ENCODE results near the gene C1QTNF4.
A peak's percentile ranks its signal among the peaks of the same experiment; 100 is the strongest.
"Not testable (repeated sequence)": the region's sequence is repeated elsewhere in the genome, so short reads cannot be mapped to it uniquely, and the experiment has no call there.

C1QTNF4 gene

GRCh38 chr11:47593934-47594855 is at the start of gene C1QTNF4:
C1QTNF4 (minus strand) TSS chr11:47594411; CDS start chr11:47590810, 3,601 bp downstream.
- Histone ChIP-seq H3K4me3 (ENCODE audit: low read depth in 1 of 2, low read length in 2 of 2) (no peak within 1 kb of the TSS), H3K4me2 (ENCODE audit: insufficient read depth, low read length) (no peak within 1 kb of the TSS), H4K20me1 (ENCODE audit: insufficient read depth, low read length) (no peaks in the 10 kb centered on the region), H3K79me2 (ENCODE audit: insufficient read depth, low read length) (no peaks in the 10 kb centered on the region), H3K4me1 (ENCODE audit: insufficient read depth, low read length) (no peaks in the 10 kb centered on the region), H2AFZ (ENCODE audit: low read depth, low read length) (no peak within 1 kb of the TSS), H3K36me3 (ENCODE audit: insufficient read depth, low read length) (no peaks in the 10 kb centered on the region), H3K9ac (ENCODE audit: low read depth, low read length) (no peak within 1 kb of the TSS), H3K27me3 (ENCODE audit: insufficient read depth, low read length, poor library complexity) (no peaks in the 10 kb centered on the region), H3K27ac (ENCODE audit: low read length) (no peak within 1 kb of the TSS), H3K9me3 (ENCODE audit: insufficient read depth, low read length, severe bottlenecking) (no peaks in the 10 kb centered on the region)
- ATAC-seq (ENCODE audit: insufficient read depth, low read depth): no peak
- TF ChIP-seq CTCF (IDR thresholded peaks at IDR 0.05; ENCODE audit: borderline replicate concordance, extremely low read depth, low read length, poor library complexity, severe bottlenecking) (no peak), EZH2 (IDR thresholded peaks at IDR 0.05; ENCODE audit: borderline replicate concordance, low read depth, low read length, severe bottlenecking) (no peak)
- no peak for DNase-seq

GRCh38 chr11:47642099-47642855 is 48.1 kb upstream of the C1QTNF4 start, which contains the start of gene MTCH2:
MTCH2 (minus strand) TSS chr11:47642559; CDS start chr11:47642465, 94 bp downstream.
- H2AFZ ChIP-seq (ENCODE audit: low read depth, low read length): peak within 1 kb of the TSS; percentile 88
- H3K27me3 ChIP-seq (ENCODE audit: insufficient read depth, low read length, poor library complexity): no peaks in the 10 kb centered on the region
- peak within 1 kb of the TSS; percentile 82 for H3K9ac ChIP-seq (ENCODE audit: low read depth, low read length)
- peak within 1 kb of the TSS; percentile 88 for H3K27ac ChIP-seq (ENCODE audit: low read length)
- H3K4me3 ChIP-seq (ENCODE audit: low read depth in 1 of 2, low read length in 2 of 2): peak within 1 kb of the TSS; percentile 79 to 80; a peak in 3 of 4 replicates
- DNase-seq (peak; percentile 97), ATAC-seq (ENCODE audit: insufficient read depth, low read depth) (peak; percentile 89)
- no peaks in the 10 kb centered on the region for H3K9me3 ChIP-seq (ENCODE audit: insufficient read depth, low read length, severe bottlenecking)
- TF ChIP-seq EZH2 (IDR thresholded peaks at IDR 0.05; ENCODE audit: borderline replicate concordance, low read depth, low read length, severe bottlenecking) (no peak), CTCF (IDR thresholded peaks at IDR 0.05; ENCODE audit: borderline replicate concordance, extremely low read depth, low read length, poor library complexity, severe bottlenecking) (peak; percentile 29)
- peaks cover 27% of the 10 kb centered on the region for H3K36me3 ChIP-seq (ENCODE audit: insufficient read depth, low read length)
- H3K4me1 ChIP-seq (ENCODE audit: insufficient read depth, low read length): peaks cover 32% of the 10 kb centered on the region
- H3K4me2 ChIP-seq (ENCODE audit: insufficient read depth, low read length): peak within 1 kb of the TSS; percentile 74
- H4K20me1 ChIP-seq (ENCODE audit: insufficient read depth, low read length): no peaks in the 10 kb centered on the region
- H3K79me2 ChIP-seq (ENCODE audit: insufficient read depth, low read length): peaks cover 43% of the 10 kb centered on the region

- Histone ChIP-seq H3K27me3 (ENCODE audit: insufficient read depth, low read length, poor library complexity) (no peaks in the 10 kb centered on the region), H3K4me3 (ENCODE audit: low read depth in 1 of 2, low read length in 2 of 2) (peak overlapping the region; percentile 79 to 80; a peak in 3 of 4 replicates), H3K4me1 (ENCODE audit: insufficient read depth, low read length) (peaks cover 32% of the 10 kb centered on the region), H3K36me3 (ENCODE audit: insufficient read depth, low read length) (peaks cover 32% of the 10 kb centered on the region), H3K79me2 (ENCODE audit: insufficient read depth, low read length) (peaks cover 43% of the 10 kb centered on the region), H3K4me2 (ENCODE audit: insufficient read depth, low read length) (peak overlapping the region; percentile 74), H3K9me3 (ENCODE audit: insufficient read depth, low read length, severe bottlenecking) (no peaks in the 10 kb centered on the region), H4K20me1 (ENCODE audit: insufficient read depth, low read length) (no peaks in the 10 kb centered on the region), H3K27ac (ENCODE audit: low read length) (peak overlapping the region; percentile 78), H3K9ac (ENCODE audit: low read depth, low read length) (peak overlapping the region; percentile 82), H2AFZ (ENCODE audit: low read depth, low read length) (peak overlapping the region; percentile 88)
- TF ChIP-seq CTCF (IDR thresholded peaks at IDR 0.05; ENCODE audit: borderline replicate concordance, extremely low read depth, low read length, poor library complexity, severe bottlenecking) (no peak), EZH2 (IDR thresholded peaks at IDR 0.05; ENCODE audit: borderline replicate concordance, low read depth, low read length, severe bottlenecking) (no peak)
- ATAC-seq (ENCODE audit: insufficient read depth, low read depth) (no peak), DNase-seq (no peak)
Measured at GRCh38 chr11:47641600-47642098, 47.4 kb upstream of the C1QTNF4 start.

- peak overlapping the region; percentile 82 for H3K9ac ChIP-seq (ENCODE audit: low read depth, low read length)
- H3K4me2 ChIP-seq (ENCODE audit: insufficient read depth, low read length): peak overlapping the region; percentile 74
- peaks cover 43% of the 10 kb centered on the region for H3K36me3 ChIP-seq (ENCODE audit: insufficient read depth, low read length)
- peaks cover 43% of the 10 kb centered on the region for H3K79me2 ChIP-seq (ENCODE audit: insufficient read depth, low read length)
- ATAC-seq (ENCODE audit: insufficient read depth, low read depth); H3K27ac ChIP-seq (ENCODE audit: low read length); H2AFZ ChIP-seq (ENCODE audit: low read depth, low read length); DNase-seq; H3K27me3 ChIP-seq (ENCODE audit: insufficient read depth, low read length, poor library complexity); H3K9me3 ChIP-seq (ENCODE audit: insufficient read depth, low read length, severe bottlenecking); H4K20me1 ChIP-seq (ENCODE audit: insufficient read depth, low read length); H3K4me3 ChIP-seq (ENCODE audit: low read depth in 1 of 2, low read length in 2 of 2): not testable (repeated sequence)
- H3K4me1 ChIP-seq (ENCODE audit: insufficient read depth, low read length): peaks cover 32% of the 10 kb centered on the region
Measured at GRCh38 chr11:47640506-47640905, 46.3 kb upstream of the C1QTNF4 start.

- H3K27me3 ChIP-seq (ENCODE audit: insufficient read depth, low read length, poor library complexity); ATAC-seq (ENCODE audit: insufficient read depth, low read depth); H4K20me1 ChIP-seq (ENCODE audit: insufficient read depth, low read length); H2AFZ ChIP-seq (ENCODE audit: low read depth, low read length); H3K4me2 ChIP-seq (ENCODE audit: insufficient read depth, low read length); H3K4me3 ChIP-seq (ENCODE audit: low read depth in 1 of 2, low read length in 2 of 2); H3K9me3 ChIP-seq (ENCODE audit: insufficient read depth, low read length, severe bottlenecking); H3K27ac ChIP-seq (ENCODE audit: low read length); H3K9ac ChIP-seq (ENCODE audit: low read depth, low read length); DNase-seq: not testable (repeated sequence)
- H3K36me3 ChIP-seq (ENCODE audit: insufficient read depth, low read length): peaks cover 73% of the 10 kb centered on the region
- H3K4me1 ChIP-seq (ENCODE audit: insufficient read depth, low read length): peaks cover 20% of the 10 kb centered on the region
- peaks cover 29% of the 10 kb centered on the region for H3K79me2 ChIP-seq (ENCODE audit: insufficient read depth, low read length)
Measured at GRCh38 chr11:47636331-47636730, 42.1 kb upstream of the C1QTNF4 start.
